K562 (cell line): Measurements from ENCODE around the gene RASGRP1. TPM values are rescaled to one million over a fixed set of nuclear protein-coding genes. Genes with fewer than 3 reads are reported as not detected.
A peak's percentile ranks its signal among the peaks of the same experiment; 100 is the strongest.

Experiments used
- ATAC-seq: fragments of 200-7000 bp; cut with Tn5 transposase; 3 replicates; pipeline ENCODE4 v1.9.1; 2020; ENCODE audit warnings: moderate library complexity
- BruUV-seq: library from RNA; stranded (reverse); fragments of 400-500 nt; replicated peaks from 2 replicates; lab custom pipeline; 2021; lab: Mats Ljungman, UMichigan
- CTCF ChIA-PET: fragments of 300-600 bp; formaldehyde crosslinking; extraction: SDS; loops from one replicate; lab custom pipeline; 2021; ENCODE audit warnings: low intra/inter-chr PET ratio; lab: Yijun Ruan, JAX
- POLR2A ChIA-PET: fragments of 300-600, 350-650 bp; sonication (Branson Sonifier 250); formaldehyde crosslinking; extraction: SDS; loops from one replicate; lab custom pipeline; 2021; ENCODE audit warnings: antibody characterized with exemption, inconsistent platforms; lab: Yijun Ruan, JAX
- DNase-seq, 4 experiments: peaks; one replicate each; pipeline versions ENCODE4 v3.0.0 to v3.0.0-alpha.2; 2011 to 2018; ENCODE audit warnings: low spot score in 3 of 4, mixed read lengths in 3 of 4; ENCODE audit errors: extremely low read depth in 1 of 4
- FAIRE-seq: peaks from 2 replicates; lab custom pipeline; 2011; peaks lifted over from hg19 to GRCh38; lab: Jason Lieb, UNC
- H2AFZ ChIP-seq: 2 replicates; pipeline ENCODE4 v1.6.0; 2011; ENCODE audit warnings: low read depth, low read length, control low read depth, inconsistent platforms
- H3K27ac ChIP-seq: fragments of 200-600 bp; 3 replicates; pipeline ENCODE4 v1.8.0; 2011; ENCODE audit warnings: low read depth, mild to moderate bottlenecking, control low read depth, inconsistent platforms, low read length, moderate library complexity, mixed read lengths; ENCODE audit errors: extremely low read depth
- H3K27me3 ChIP-seq, 2 experiments: fragments of 300-600 bp in 1 of 2; 2 replicates in 1 of 2; 3 replicates in 1 of 2; pipeline versions ENCODE4 v1.6.0 to v1.8.0; 2011; ENCODE audit warnings: inconsistent platforms in 2 of 2, low read length in 2 of 2, mild to moderate bottlenecking in 1 of 2, mixed read lengths in 1 of 2, moderate library complexity in 1 of 2; ENCODE audit not compliant: control insufficient read depth in 2 of 2, insufficient read depth in 2 of 2
- H3K36me3 ChIP-seq: fragments of 300-600 bp; 3 replicates; pipeline ENCODE4 v1.8.0; 2011; ENCODE audit warnings: mild to moderate bottlenecking, low read length, inconsistent platforms; ENCODE audit not compliant: control insufficient read depth, insufficient read depth
- H3K4me1 ChIP-seq, 2 experiments: fragments of 200-600 bp in 1 of 2; replicated peaks in 1 of 2; 2 replicates in 1 of 2; 3 replicates in 1 of 2; pipeline versions ENCODE4 v1.5.1 to v1.8.0; 2011; ENCODE audit warnings: inconsistent platforms in 2 of 2, low read length in 2 of 2, mild to moderate bottlenecking in 1 of 2, mixed read lengths in 1 of 2, moderate library complexity in 1 of 2; ENCODE audit not compliant: control insufficient read depth in 2 of 2, insufficient read depth in 2 of 2
- H3K4me2 ChIP-seq: 2 replicates; pipeline ENCODE4 v1.6.1; 2011; ENCODE audit warnings: low read length, control low read depth, inconsistent platforms, mixed read lengths; ENCODE audit not compliant: insufficient read depth
- H3K4me3 ChIP-seq: fragments of 200-600 bp; sonication (generic), shearing (Covaris generic); 2 replicates; pipeline ENCODE4 v1.5.1; 2016; ENCODE audit warnings: control low read depth, inconsistent platforms
- H3K79me2 ChIP-seq: fragments of 200-600 bp; 3 replicates; pipeline ENCODE4 v1.8.0; 2011; ENCODE audit warnings: low read length, inconsistent platforms; ENCODE audit not compliant: control insufficient read depth, insufficient read depth
- H3K9ac ChIP-seq, 2 experiments: 2 replicates each; pipeline versions ENCODE4 v1.6.0 to v1.6.1; 2011; ENCODE audit warnings: low read depth in 2 of 2, low read length in 2 of 2, control low read depth in 1 of 2, inconsistent platforms in 1 of 2, mild to moderate bottlenecking in 1 of 2, mixed read lengths in 1 of 2; ENCODE audit not compliant: insufficient read depth in 1 of 2
- H3K9me1 ChIP-seq: one replicate; pipeline ENCODE4 v1.6.0; 2011; ENCODE audit warnings: inconsistent platforms, mild to moderate bottlenecking, low read length, moderate library complexity; ENCODE audit not compliant: control insufficient read depth, insufficient read depth
- H3K9me3 ChIP-seq: replicated peaks from 2 replicates; pipeline ENCODE4 v1.5.1; 2011; ENCODE audit warnings: low read depth, low read length, inconsistent platforms; ENCODE audit not compliant: control insufficient read depth, insufficient read depth
- H4K20me1 ChIP-seq: replicated peaks from 2 replicates; pipeline ENCODE4 v1.6.1; 2011; ENCODE audit warnings: low read length, inconsistent platforms, mixed read lengths; ENCODE audit not compliant: control insufficient read depth, insufficient read depth
- DNMT1 ChIP-seq: fragments of 450-650 bp; IDR thresholded peaks from 2 replicates; pipeline ENCODE4 v1.6.1; 2016; ENCODE audit warnings: antibody characterized with exemption, mild to moderate bottlenecking
- HIVEP1 ChIP-seq: fragments of 250-450 bp; sonication (Bioruptor Pico); IDR thresholded peaks from 2 replicates; pipeline ENCODE4 v1.4.0; 2020; ENCODE audit warnings: mild to moderate bottlenecking
- HLTF ChIP-seq: fragments of 450-650 bp; IDR thresholded peaks from 2 replicates; pipeline ENCODE4 v1.6.1; 2016
- MTA1 ChIP-seq: fragments of 450-650 bp; IDR thresholded peaks from 2 replicates; pipeline ENCODE4 v1.6.1; 2017; ENCODE audit warnings: borderline replicate concordance
- PURB ChIP-seq: sonication (generic); formaldehyde crosslinking; IDR thresholded peaks from 2 replicates; pipeline ENCODE4 v1.9.0; 2021; ENCODE audit warnings: low read depth, mild to moderate bottlenecking, missing genetic modification reagents
- RREB1 ChIP-seq: fragments of 250-450 bp; sonication (Bioruptor Pico); IDR thresholded peaks from 2 replicates; pipeline ENCODE4 v1.4.0; 2020
- TCF7 ChIP-seq: sonication (generic); IDR thresholded peaks from 2 replicates; pipeline ENCODE4 v1.6.1; 2016; ENCODE audit warnings: antibody characterized with exemption, borderline replicate concordance
- ZNF75A ChIP-seq: fragments of 450-650 bp; formaldehyde crosslinking; IDR thresholded peaks from 2 replicates; pipeline ENCODE4 v1.4.0; 2020; ENCODE audit warnings: mild to moderate bottlenecking
- WGBS: fragments of 100-300 bp; shearing (Covaris generic); methylation state at CpG from one replicate; pipeline ENCODE4 v1.1.6; 2016; ENCODE audit warnings: low coverage, mixed read lengths; ENCODE audit not compliant: insufficient coverage; ENCODE audit errors: missing lambda C conversion rate; 5-methylcytosine and 5-hydroxymethylcytosine counted together
- in situ Hi-C: fragments of 300-500 bp; cut with MboI; formaldehyde crosslinking; loops from 4 replicates; pipeline ENCODE4 v1.15.0; 2018; ENCODE audit warnings: inconsistent platforms, mixed read lengths
- intact Hi-C: fragments of 100-400 bp; cut with micrococcal nuclease; formaldehyde crosslinking; loops from 2 replicates; pipeline ENCODE4 v1.14.2; 2022
- polyA plus RNA-seq, 8 experiments: library from polyadenylated mRNA; depleted of rRNA in 4 of 8; stranded (reverse) in 5 of 8; unstranded in 3 of 8; fragments of >200 nt; fragmentation: Nextera tagmentation in 2 of 8; fragmentation: Illumina TruSeq in 1 of 8; extraction: Ambion mirVana in 2 of 8; extraction: Trizol in 1 of 8; gene quantifications; 2 replicates each; pipeline versions ENCODE4 v1.2.1 to v1.2.3, GENCODE V29; 2011 to 2014; ENCODE audit warnings: inconsistent platforms in 1 of 8, missing spikeins in 1 of 8
- total RNA-seq, 7 experiments: library from RNA; depleted of rRNA in 6 of 7; stranded (reverse); fragments of >200 nt in 6 of 7; fragmentation: Illumina TruSeq in 2 of 7; extraction: Trizol in 2 of 7; gene quantifications; 2 replicates each; pipeline versions ENCODE4 v1.2.1 to v1.2.3, GENCODE V29; 2011 to 2021; ENCODE audit warnings: low replicate concordance in 1 of 7
- TF ChIP-seq, protein P1 (sequence below), 2 experiments: fragments of 450-650 bp; IDR thresholded peaks; 2 replicates each; pipeline ENCODE4 v1.6.1; 2018; ENCODE audit warnings: mild to moderate bottlenecking in 2 of 2, low read depth in 1 of 2; ENCODE audit not compliant: partially characterized antibody in 2 of 2

The RASGRP1 gene
- total and polyA plus RNA-seq, 9 of the 15 experiments (the other 6 are each of a cell fraction or from before 2014, with no cell fraction given): 0.14 to 0.72 (median 0.31) TPM

DNA sequence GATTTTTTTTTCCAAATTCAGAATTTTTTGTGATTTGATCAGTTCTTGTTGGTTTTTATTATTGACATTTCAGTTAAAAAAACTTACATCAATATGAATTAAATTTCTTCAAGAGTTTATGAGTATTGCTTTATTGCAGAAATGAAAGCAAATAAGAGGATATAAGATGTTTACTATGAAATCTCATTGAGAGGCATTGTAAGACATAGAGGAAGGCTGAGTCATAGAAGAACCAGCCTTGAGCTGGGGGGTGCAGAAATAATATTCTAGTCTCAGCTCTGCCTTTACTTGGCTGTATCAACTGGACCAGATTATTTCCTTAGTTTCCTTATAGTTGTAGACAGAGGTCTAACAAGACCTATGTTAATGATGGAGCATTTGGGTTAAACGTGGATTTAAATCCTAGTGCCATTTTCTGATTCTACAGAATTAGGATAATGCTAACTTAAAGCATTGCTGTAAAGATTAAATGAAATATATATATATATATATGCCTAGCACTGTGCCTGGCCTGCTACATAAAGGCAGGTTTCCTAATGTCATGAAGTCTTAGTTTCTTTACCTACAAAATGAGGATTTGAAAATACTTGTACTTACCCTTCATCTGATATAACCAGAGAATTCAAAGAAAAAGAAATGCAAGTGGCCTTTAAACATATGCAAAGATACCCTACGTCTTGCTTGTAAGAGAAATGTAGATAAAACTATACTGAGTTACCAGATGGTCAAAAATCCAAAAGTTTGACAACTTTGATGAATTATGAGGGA, 103.4 kb downstream of the RASGRP1 start:
- Histone ChIP-seq H2AFZ (no peak overlapping the region), H3K4me3 (no peak overlapping the region), H3K9ac (no peak overlapping the region), H4K20me1 (peaks cover 7% of the 10 kb centered on the region; the same call in 1 of the 2 replicates), H3K9me3 (no peaks in the 10 kb centered on the region), H3K36me3 (peaks cover 11% of the 10 kb centered on the region; the same call in 2 of the 3 replicates), H3K27me3 (no peaks in the 10 kb centered on the region), H3K4me1 (peaks cover 0 to 3% of the 10 kb centered on the region in 2 experiments; a peak in 1 of 5 replicates), H3K79me2 (peaks cover 80% of the 10 kb centered on the region), H3K9me1 (no peaks in the 10 kb centered on the region), H3K27ac (no peak overlapping the region), H3K4me2 (no peak overlapping the region)
- peak in 1 of 4 experiments; percentile 13 for DNase-seq
- in situ Hi-C loops: no loop called here
- no peak for FAIRE-seq
- intact Hi-C loops: no loop called here
- no TSS peak for BruUV-seq
- CTCF ChIA-PET: no interaction called here
- ATAC-seq: 0 out of 3 replicates have a peak, but pooled peaks have one; percentile 42
- POLR2A ChIA-PET: interaction anchor here (0.5 to 1.0 kb wide), 2 partner anchors 8 to 50 kb away, joined by 3 read pairs; no protein-coding TSS in a partner anchor
- WGBS: 59% methylated on average over 2 of the region's 2 CpGs
- TF ChIP-seq ZNF75A (CRISPR knock-in tag) (no peak), TCF7 (no peak), PURB (CRISPR knock-in tag) (no peak), DNMT1 (no peak), RREB1 (CRISPR knock-in tag) (no peak), HIVEP1 (CRISPR knock-in tag) (no peak), MTA1 (no peak), HLTF (no peak)
- TF ChIP-seq, protein P1, sequence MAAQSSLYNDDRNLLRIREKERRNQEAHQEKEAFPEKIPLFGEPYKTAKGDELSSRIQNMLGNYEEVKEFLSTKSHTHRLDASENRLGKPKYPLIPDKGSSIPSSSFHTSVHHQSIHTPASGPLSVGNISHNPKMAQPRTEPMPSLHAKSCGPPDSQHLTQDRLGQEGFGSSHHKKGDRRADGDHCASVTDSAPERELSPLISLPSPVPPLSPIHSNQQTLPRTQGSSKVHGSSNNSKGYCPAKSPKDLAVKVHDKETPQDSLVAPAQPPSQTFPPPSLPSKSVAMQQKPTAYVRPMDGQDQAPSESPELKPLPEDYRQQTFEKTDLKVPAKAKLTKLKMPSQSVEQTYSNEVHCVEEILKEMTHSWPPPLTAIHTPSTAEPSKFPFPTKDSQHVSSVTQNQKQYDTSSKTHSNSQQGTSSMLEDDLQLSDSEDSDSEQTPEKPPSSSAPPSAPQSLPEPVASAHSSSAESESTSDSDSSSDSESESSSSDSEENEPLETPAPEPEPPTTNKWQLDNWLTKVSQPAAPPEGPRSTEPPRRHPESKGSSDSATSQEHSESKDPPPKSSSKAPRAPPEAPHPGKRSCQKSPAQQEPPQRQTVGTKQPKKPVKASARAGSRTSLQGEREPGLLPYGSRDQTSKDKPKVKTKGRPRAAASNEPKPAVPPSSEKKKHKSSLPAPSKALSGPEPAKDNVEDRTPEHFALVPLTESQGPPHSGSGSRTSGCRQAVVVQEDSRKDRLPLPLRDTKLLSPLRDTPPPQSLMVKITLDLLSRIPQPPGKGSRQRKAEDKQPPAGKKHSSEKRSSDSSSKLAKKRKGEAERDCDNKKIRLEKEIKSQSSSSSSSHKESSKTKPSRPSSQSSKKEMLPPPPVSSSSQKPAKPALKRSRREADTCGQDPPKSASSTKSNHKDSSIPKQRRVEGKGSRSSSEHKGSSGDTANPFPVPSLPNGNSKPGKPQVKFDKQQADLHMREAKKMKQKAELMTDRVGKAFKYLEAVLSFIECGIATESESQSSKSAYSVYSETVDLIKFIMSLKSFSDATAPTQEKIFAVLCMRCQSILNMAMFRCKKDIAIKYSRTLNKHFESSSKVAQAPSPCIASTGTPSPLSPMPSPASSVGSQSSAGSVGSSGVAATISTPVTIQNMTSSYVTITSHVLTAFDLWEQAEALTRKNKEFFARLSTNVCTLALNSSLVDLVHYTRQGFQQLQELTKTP (IDR thresholded peaks at IDR 0.05; ENCODE audit: low read depth in 1 of 2, partially characterized antibody in 2 of 2): no peak
